ENCODE data around the gene CLK1. TPM values are rescaled to one million over a fixed set of nuclear protein-coding genes. Genes with fewer than 3 reads are reported as not detected.
"Not testable (repeated sequence)": the region's sequence is repeated elsewhere in the genome, so short reads cannot be mapped to it uniquely, and the experiment has no call there.

CLK1 gene
- polyA plus RNA-seq, 6 donors from 2014 or later: 44.0 to 107 (median 55.5) TPM

DNA sequence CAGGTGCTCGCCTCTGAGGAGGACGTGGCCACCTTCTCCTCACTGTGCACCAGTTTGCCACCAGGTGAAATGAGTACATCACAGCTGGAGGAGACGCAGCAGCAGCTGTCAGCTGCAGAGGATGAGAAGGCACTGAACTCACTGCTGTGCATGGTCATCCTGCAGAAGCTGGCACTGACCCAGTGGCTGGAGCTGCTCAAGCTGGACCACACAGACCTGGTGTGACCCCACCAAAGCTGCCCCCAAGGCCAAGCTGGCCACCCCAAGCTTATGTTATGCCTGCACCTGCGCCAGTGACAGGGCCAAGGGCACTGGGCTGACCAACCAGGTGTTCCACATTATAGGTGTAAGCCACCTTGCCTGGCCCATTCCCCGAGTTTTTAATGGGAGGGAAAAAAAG lies 19.3 kb downstream of the CLK1 start:
- no peaks in the 10 kb centered on the region for H3K27me3 Mint-ChIP-seq
- H3K27ac Mint-ChIP-seq: no peak overlapping the region
- no peak overlapping the region for H3K4me3 Mint-ChIP-seq
- H3K9me3 Mint-ChIP-seq: no peaks in the 10 kb centered on the region
- H3K4me1 Mint-ChIP-seq: no peaks in the 10 kb centered on the region
- ATAC-seq (ENCODE audit: low read depth in 2 of 2): no peak
- no peak for DNase-seq
- H3K36me3 Mint-ChIP-seq: no peaks in the 10 kb centered on the region

DNA sequence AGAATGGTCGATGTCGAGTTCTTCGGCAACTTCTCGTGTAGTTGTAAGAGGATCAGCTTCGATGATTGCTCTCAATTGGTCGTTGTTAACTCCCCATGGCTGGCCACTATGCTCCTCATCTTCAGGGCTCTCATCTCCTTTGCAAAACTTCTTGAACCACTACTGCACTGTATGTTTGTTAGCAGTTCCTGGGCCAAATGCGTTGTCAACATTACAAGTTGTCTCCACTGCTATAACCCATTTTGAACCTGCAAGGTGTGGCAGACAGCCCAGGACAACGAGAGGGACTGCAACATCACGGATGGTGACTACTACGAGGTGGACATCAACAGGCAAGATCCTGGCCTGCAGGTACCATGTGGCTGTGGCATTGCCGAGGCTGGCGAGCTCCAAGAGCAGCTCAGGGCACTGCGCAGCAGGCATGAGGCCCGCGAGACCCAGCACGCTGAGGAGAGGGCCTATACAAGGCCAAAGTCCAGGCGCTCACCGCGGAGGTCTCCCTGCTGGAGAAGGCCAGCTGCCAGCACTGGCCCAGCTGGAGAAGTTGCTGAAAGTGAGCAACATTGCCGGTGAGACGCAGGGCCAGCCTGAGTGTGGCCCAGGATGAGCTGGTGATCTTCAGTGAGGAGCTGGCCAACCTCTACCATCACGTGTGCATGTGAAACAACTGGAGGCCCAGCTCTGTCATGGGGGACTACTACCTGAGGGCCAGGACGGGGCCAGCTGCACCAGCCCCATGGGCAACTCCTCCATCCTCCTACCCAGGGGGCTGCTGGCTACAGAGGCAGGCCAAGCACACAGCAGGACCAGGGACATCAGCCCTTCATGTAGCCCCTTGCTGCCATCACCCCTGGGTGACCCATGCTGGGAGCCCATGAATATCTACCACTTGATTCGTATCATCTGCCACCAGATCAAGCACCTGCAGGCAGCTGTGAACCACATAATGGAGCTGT lies 20.2 kb downstream of the CLK1 start:
- H3K27me3 Mint-ChIP-seq: no peaks in the 10 kb centered on the region
- no peaks in the 10 kb centered on the region for H3K9me3 Mint-ChIP-seq
- ATAC-seq (ENCODE audit: low read depth in 2 of 2) (no peak), DNase-seq (no peak)
- H3K36me3 Mint-ChIP-seq: no peaks in the 10 kb centered on the region
- no peak overlapping the region for H3K4me3 Mint-ChIP-seq
- H3K27ac Mint-ChIP-seq: no peak overlapping the region
- H3K4me1 Mint-ChIP-seq: no peaks in the 10 kb centered on the region

DNA sequence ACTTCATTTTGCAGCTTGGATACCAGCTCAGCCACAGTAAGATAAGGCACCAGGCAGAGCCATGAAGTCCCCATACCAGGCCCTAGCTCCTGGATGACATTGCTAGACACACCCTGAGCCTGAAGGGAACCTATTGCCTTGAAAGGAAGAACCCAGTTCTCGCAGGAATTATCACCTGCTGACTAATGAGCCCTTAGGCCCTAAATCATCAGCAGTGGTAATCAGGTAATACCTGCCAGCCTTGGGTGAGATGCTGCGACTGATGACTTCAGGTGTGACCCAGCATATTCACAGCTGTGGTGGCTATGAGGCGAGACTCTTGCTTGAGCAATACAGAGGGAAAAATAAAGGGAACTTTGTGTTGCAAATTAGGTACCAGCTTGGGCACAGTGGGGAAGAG lies 24.9 kb downstream of the CLK1 start:
- Mint-ChIP-seq H3K27ac (no peak overlapping the region), H3K4me3 (no peak overlapping the region), H3K9me3 (peaks cover 0 to 22% (median 12%) of the 10 kb centered on the region in 7 donors), H3K27me3 (no peaks in the 10 kb centered on the region), H3K4me1 (no peaks in the 10 kb centered on the region), H3K36me3 (peaks cover 0 to 5% of the 10 kb centered on the region in 2 donors)
- ATAC-seq (ENCODE audit: low read depth in 2 of 2) (no peak), DNase-seq (no peak)

DNA sequence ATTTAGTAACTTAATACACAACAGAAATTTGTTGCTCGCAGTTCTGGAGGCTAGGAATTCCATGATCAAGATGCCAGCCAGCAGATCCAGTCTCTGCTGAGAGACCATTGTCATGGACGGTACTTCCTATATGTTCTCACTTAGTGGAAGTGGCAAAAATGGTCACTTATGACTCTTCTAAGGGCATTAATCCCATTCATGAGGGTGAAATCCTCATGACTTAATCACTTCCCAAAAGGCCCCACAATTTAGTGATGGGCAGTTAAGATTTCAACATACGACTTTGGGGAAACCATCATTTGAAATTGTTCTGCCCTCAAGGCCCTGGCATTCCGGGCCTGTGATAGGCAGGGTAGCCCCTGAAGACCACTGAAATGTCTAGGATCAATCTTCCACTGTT lies 29.8 kb downstream of the CLK1 start:
- peaks cover 0 to 22% (median 12%) of the 10 kb centered on the region in 7 donors for H3K9me3 Mint-ChIP-seq
- no peak for DNase-seq
- no peak overlapping the region for H3K27ac Mint-ChIP-seq
- H3K36me3 Mint-ChIP-seq: peaks cover 0 to 10% of the 10 kb centered on the region in 2 donors
- no peak overlapping the region for H3K4me3 Mint-ChIP-seq
- ATAC-seq (ENCODE audit: low read depth in 2 of 2): no peak
- H3K4me1 Mint-ChIP-seq: no peaks in the 10 kb centered on the region
- H3K27me3 Mint-ChIP-seq: no peaks in the 10 kb centered on the region

DNA sequence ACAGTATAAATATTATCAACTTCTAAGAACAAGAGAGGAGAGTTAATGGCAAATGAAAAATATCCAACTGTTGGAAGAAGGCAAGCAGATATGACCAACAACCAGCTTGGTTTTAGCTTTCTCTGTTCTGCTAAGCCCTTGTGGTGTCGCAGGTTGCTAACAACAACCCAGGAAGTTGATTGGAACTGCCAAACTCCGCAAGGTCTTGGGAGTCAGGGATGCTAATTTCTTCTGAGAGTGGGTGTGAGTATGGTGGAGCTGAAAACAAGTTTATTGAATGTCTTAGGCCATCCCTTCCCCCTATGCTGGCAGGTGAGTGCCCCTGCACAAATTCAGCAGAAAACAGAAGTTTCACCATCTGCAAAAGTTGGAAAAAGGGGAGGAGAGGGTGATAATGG lies 35.2 kb downstream of the CLK1 start:
- Mint-ChIP-seq H3K4me3 (no peak overlapping the region), H3K36me3 (peaks cover 0 to 5% of the 10 kb centered on the region in 2 donors), H3K27ac (peak overlapping the region in 2 of 6 donors; percentile 13 to 34), H3K9me3 (no peaks in the 10 kb centered on the region), H3K4me1 (peaks cover 0 to 3% (median 0%) of the 10 kb centered on the region in 3 donors), H3K27me3 (no peaks in the 10 kb centered on the region)
- DNase-seq (no peak), ATAC-seq (ENCODE audit: low read depth in 2 of 2) (no peak)

DNA sequence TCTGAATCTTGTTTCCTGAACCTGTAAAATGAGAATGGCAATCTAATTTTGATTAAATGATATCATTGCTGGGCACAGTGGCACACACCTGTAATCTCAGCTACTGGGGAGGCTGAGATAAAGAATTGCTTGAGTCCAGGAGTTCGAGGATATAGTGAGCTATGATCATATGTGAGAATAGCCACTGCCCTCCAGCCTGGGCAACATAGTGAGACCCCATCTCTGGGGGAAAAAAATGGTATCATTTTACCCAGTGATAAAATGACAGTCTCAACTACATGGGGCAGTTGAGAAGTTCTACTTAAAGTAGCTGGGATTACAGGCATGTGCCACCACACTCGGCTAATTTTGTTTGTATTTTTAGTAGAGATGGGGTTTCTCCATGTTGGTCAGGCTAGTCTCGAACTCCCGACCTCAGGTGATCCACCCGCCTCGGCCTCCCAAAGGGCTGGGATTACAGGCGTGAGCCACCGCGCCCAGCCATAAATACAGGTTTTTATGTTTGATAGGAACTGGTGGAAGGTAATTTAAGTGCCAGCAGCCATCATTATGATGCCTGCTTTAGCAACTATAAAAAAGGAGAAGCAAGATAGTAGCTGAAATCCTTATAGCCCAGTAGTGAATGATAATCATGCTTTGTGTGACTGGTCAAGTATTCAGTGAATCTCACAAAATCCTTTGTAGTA lies 35.7 kb downstream of the CLK1 start:
- DNase-seq (no peak), ATAC-seq (ENCODE audit: low read depth in 2 of 2) (no peak)
- H3K4me1 Mint-ChIP-seq: peaks cover 0 to 3% (median 0%) of the 10 kb centered on the region in 3 donors
- no peaks in the 10 kb centered on the region for H3K27me3 Mint-ChIP-seq
- H3K36me3 Mint-ChIP-seq: peaks cover 0 to 5% of the 10 kb centered on the region in 2 donors
- H3K4me3 Mint-ChIP-seq: no peak overlapping the region
- H3K27ac Mint-ChIP-seq: peak overlapping the region in 2 of 6 donors; percentile 13 to 34
- H3K9me3 Mint-ChIP-seq: no peaks in the 10 kb centered on the region

DNA sequence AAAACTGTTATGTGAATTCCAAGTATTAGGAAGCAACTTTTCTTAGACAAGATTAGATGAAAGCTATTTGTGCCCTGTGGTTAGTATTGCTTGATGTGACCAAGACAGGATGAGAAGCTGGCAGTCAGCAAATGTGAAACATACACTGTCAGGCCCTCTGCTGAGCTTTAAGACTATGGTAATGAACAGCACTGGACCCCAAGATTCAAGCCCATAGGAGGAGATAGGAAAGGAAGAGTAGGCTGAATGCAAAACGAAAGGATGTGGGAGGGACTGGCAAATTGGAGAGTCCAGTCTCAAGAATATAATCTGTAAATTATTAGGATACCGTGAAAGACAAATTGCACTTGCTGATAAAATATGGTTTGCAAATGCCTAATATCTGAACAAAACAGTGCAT lies 36.4 kb downstream of the CLK1 start:
- Mint-ChIP-seq H3K4me3 (no peak overlapping the region), H3K36me3 (peaks cover 0 to 5% of the 10 kb centered on the region in 2 donors), H3K27me3 (no peaks in the 10 kb centered on the region), H3K4me1 (peaks cover 0 to 3% (median 0%) of the 10 kb centered on the region in 3 donors), H3K27ac (peak overlapping the region in 1 of 6 donors; percentile 76), H3K9me3 (no peaks in the 10 kb centered on the region)
- DNase-seq: no peak
- no peak for ATAC-seq (ENCODE audit: low read depth in 2 of 2)

DNA sequence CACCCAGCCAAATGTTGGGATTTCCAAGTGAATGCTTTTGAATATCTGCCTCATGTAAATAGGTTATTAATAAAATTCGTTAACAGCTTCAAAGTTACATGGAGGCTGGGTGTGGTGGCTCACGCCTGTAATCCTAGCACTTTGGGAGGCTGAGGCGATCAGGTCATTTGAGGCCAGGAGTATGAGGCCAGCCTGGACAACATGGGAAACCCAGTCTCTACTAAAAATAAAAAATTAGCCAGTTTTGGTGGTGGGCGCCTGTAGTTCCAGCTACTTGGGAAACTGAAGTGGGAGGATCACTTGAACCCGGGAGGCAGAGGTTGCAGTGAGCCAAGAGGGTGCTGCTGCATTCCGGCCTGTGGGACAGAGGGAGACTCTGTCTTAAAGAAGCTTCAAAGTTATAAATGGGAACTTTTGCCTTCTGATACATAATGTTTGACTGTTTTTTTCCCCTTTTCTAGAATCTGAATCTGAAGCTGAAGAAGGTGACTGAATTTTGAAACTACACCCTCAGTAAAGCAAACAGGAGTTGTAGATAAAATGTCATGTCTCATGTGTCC lies 42.7 kb downstream of the CLK1 start:
- H3K4me3 Mint-ChIP-seq: no peak overlapping the region
- H3K27ac Mint-ChIP-seq: peak overlapping the region in 1 of 6 donors; percentile 72
- H3K4me1 Mint-ChIP-seq: peaks cover 0 to 4% (median 0%) of the 10 kb centered on the region in 3 donors
- H3K9me3 Mint-ChIP-seq: no peaks in the 10 kb centered on the region
- H3K27me3 Mint-ChIP-seq: no peaks in the 10 kb centered on the region
- DNase-seq (no peak), ATAC-seq (ENCODE audit: low read depth in 2 of 2) (no peak)
- H3K36me3 Mint-ChIP-seq: peaks cover 17 to 21% of the 10 kb centered on the region in 2 donors

DNA sequence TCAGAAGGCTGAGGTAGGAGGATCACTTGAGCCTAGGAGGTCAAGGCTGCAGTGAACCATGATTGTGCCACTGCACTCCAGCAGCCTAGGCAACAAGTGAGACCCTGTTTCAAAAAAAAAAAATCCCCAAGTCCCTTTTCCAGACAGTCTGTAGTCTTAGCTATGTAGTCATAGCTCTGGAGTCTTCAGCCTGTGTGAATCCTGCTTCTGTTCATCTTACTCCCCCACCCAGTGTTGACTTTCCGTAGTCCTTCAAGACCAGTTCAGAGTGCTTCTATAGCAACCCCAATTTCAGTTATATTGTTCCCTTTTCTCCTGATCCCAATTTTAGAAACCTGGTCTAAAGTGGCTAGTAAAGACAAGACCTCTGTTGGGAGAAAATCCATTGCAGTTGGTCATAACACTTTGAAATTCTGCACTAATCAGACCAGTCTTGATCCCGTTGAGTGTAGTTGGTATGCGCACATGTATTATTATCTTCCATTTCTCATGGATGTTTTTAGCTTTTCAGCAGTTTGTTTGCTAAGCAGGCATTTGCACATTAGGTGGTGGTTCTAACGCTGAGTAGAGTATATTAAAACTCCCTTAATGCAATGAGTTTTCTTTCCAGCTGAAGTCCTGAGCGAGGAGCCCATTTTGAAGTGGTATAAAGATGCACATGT lies 43.8 kb downstream of the CLK1 start:
- no peaks in the 10 kb centered on the region for H3K9me3 Mint-ChIP-seq
- H3K4me3 Mint-ChIP-seq: no peak overlapping the region
- ATAC-seq (ENCODE audit: low read depth in 2 of 2) (no peak), DNase-seq (no peak)
- H3K27ac Mint-ChIP-seq: peak overlapping the region in 2 of 6 donors; percentile 44 to 52
- H3K27me3 Mint-ChIP-seq: no peaks in the 10 kb centered on the region
- peaks cover 17 to 30% of the 10 kb centered on the region in 2 donors for H3K36me3 Mint-ChIP-seq
- H3K4me1 Mint-ChIP-seq: peaks cover 0 to 4% (median 0%) of the 10 kb centered on the region in 3 donors

DNA sequence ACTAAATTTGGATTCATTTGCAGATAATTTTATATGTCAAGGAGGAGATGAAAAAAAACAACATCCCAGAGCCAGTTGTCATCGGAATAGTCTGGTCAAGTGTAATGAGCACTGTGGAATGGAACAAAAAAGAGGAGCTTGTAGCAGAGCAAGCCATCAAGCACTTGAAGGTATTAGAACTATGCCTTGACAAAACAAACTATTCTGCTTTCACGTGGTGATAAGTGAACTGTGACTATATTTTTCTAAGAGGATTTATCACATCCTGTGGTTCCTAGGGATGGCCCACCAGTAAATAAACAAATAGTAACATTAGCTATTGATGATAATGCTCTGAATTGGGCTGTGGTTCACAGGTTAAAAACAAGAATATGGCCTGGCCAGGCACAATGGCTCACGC lies 45.7 kb downstream of the CLK1 start:
- Mint-ChIP-seq H3K4me1 (peaks cover 10 to 18% (median 15%) of the 10 kb centered on the region in 3 donors), H3K36me3 (peaks cover 30 to 38% of the 10 kb centered on the region in 2 donors), H3K4me3 (peak overlapping the region in 1 of 8 donors; percentile 52)
- not testable (repeated sequence) for H3K27ac Mint-ChIP-seq; H3K9me3 Mint-ChIP-seq; H3K27me3 Mint-ChIP-seq; DNase-seq; ATAC-seq (ENCODE audit: low read depth in 2 of 2)

DNA sequence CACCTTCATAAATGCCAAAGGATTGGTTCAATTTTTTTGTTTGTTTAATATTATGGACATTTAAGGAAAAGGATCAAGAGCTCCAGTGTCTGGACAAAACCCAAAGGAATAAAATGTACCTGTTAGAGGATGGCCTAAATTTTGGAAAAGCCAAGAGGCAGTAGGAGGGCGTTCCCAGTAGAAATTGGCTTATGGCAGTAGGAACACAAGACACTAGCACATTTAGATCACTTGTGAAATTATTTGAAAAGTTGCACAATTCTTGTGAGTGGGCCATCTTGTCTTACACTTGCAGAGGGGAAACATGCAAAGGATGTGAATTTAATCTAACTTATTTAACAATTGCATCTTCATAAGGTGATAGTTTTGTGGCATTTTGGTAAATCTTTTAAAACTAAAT lies 49.5 kb downstream of the CLK1 start:
- Mint-ChIP-seq H3K36me3 (peaks cover 20 to 29% of the 10 kb centered on the region in 2 donors), H3K9me3 (no peaks in the 10 kb centered on the region), H3K4me3 (peak overlapping the region in 1 of 8 donors; percentile 94), H3K27me3 (no peaks in the 10 kb centered on the region), H3K4me1 (peaks cover 24 to 43% (median 30%) of the 10 kb centered on the region in 3 donors), H3K27ac (peak overlapping the region in 2 of 6 donors; percentile 13 to 35)
- DNase-seq: no peak
- ATAC-seq (ENCODE audit: low read depth in 2 of 2): no peak

DNA sequence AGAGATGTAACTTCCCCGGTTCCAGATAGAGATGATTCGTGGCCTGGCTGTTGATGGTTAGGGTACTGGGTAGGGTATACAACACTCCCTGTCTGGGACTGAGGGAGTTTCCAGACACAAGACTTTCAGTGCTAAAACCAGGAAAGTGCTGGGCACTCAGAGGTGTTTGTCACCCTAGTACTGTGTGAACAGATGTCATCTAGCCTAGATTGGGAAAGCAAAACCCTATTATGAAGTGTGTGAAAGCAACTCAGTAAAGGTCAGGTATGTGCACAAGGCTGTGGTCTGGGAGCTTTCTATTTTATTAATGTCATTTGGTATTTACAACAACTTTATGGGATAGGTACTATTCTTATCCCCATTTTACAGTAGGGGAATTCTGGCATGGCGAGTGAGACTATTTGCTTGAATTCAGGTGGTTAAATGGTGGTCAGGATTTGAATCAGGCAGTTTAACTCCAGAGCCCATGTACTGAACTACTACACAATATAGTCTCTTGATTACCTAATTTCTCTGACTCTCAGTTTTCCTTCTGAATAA lies 50.1 kb downstream of the CLK1 start:
- H3K4me3 Mint-ChIP-seq: peak overlapping the region in 2 of 8 donors; percentile 11 to 94
- H3K27ac Mint-ChIP-seq: peak overlapping the region in 3 of 6 donors; percentile 13 to 61 (median 53)
- DNase-seq (no peak), ATAC-seq (ENCODE audit: low read depth in 2 of 2) (no peak)
- H3K4me1 Mint-ChIP-seq: peaks cover 24 to 46% (median 30%) of the 10 kb centered on the region in 3 donors
- no peaks in the 10 kb centered on the region for H3K27me3 Mint-ChIP-seq
- no peaks in the 10 kb centered on the region for H3K9me3 Mint-ChIP-seq
- H3K36me3 Mint-ChIP-seq: peaks cover 20 to 29% of the 10 kb centered on the region in 2 donors

Measured in naive B cell (primary cell).